Putamen (tissue), 1 donor: Measurements from ENCODE around the gene MYO15B.
"Not testable (repeated sequence)": the region's sequence is repeated elsewhere in the genome, so short reads cannot be mapped to it uniquely, and the experiment has no call there.

Source experiments
- DNase-seq: peaks from one replicate; pipeline ENCODE4 v3.0.0-alpha.2; 2016; ENCODE audit warnings: low spot score

Gene MYO15B

GRCh38 chr17:75624714-75625345 lies 37.2 kb downstream of the MYO15B start:
- DNase-seq: no peak

GRCh38 chr17:75625813-75626486 lies 38.4 kb downstream of the MYO15B start:
- no peak for DNase-seq

DNA sequence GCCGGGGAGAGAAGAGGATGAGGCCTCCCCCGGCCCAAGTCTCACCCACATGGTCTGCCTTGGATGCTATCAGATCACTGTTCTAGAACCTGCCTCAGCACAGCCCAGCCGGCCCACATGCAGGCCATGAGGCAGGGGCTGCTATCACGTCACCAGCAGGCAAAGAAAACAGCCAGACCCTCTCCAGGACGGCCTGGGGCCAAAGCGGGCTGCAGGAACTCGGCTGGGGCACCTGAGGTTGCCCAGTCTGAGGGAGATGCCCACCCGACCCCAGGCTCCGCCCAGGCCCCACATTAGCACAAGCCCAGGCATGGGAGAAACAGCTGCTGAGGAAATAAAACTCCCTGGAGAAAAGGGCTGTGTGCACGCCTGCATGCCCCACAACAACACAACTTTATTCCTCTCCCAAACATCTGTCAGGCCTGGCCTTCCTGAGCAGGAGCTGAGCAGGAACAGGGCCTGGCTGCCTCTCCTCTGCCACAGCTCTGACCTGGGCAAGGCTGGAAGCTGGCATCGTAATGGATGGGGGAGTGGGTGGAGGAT lies 39.0 kb downstream of the MYO15B start:
- DNase-seq: no peak

DNA sequence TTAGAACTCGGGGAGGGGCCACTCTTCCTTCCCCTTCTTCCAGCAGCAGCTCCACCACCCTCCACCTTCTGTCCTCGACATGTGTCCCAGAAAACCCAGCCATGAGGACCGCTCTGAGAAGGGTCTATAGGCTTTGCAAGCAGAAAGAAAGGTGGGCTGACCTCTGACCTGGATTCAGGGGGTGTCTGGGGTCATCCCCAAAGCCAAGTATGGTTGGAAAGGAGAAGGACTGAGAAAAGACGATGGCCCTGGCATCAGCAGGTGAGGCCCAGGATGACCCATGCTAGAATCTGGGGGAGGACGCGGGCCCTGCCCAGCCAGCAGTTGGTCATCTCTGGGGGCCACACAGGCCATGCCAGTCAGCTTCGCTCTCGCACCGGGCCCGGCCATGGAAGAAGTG lies 39.5 kb downstream of the MYO15B start:
- no peak for DNase-seq

GRCh38 chr17:75628425-75628824 lies 40.8 kb downstream of the MYO15B start:
- DNase-seq: no peak

- no peak for DNase-seq
Measured at GRCh38 chr17:75629157-75629556, 41.6 kb downstream of the MYO15B start.

DNA sequence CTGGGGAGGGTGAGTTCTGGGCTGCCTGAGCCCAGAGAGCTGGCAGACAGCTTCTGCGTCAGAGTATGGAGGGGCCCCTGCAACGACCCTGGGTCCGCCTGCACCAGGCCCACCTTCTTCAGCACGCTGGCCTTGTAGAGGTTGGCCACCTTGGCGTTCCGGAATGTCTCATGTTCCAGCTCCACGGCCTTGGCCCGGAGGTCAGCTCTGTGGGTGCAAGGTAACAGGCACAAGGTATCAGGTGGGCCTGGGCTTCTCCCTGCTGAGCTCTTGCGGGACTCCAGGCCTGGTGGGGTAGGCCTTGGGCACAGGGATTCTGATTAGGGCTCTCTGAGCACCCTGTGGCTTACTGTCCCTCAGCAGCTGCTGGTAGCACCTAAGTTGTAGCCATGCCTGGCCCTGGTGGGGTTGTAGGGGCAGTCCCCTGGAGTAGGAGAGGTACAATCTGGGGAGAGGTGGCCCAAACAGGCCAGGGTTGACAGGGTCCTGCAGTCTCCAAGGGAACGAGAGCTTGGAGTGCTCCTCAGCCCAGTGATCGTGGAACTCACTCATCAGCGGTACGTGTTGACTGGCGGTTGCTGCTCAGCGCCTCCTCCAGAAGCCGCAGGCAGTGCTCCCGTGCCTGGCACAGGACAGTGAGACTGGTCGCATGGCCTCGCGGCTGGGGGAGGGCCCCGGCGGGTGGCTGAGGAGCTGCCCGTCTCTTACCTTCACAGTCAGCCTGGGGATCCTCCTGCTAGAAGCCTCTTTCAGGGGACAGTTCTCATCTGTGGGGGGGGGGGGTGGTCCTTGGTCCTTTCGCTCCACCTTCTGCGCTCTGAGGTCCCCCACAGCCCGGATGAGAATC lies 42.7 kb downstream of the MYO15B start:
- DNase-seq: no peak

GRCh38 chr17:75631353-75631752 lies 43.8 kb downstream of the MYO15B start:
- DNase-seq: no peak

- DNase-seq: no peak
Measured at GRCh38 chr17:75632428-75632827, 44.8 kb downstream of the MYO15B start.

GRCh38 chr17:75632863-75633485 lies 45.4 kb downstream of the MYO15B start, which contains the start of gene SMIM5:
Gene SMIM5, plus strand, starts transcription at chr17:75633434. Its CDS starts 6,768 bp downstream, at chr17:75640202.
- DNase-seq: peak; percentile 98

- peak; percentile 82 for DNase-seq
Measured at GRCh38 chr17:75633486-75634375, 46.1 kb downstream of the MYO15B start.

DNA sequence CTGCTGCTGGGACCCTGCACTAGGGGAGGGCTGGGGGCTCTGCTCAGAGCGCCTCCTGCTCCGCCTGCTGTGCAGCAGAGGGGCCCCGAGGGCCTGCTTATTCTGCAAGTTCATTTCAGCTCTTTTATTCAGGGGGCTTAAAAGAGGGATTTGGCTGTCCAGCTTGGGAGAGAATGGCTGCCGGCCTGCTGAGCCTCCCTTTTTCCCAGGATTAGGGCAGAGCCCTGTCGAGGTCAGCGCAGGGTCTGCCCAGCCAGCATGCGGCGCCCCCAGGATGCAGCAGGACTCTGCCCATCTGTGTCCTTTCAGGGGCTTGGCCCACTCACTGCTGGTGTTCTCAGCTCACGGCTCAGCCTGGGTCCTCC lies 46.8 kb downstream of the MYO15B start:
- DNase-seq: no peak

DNA sequence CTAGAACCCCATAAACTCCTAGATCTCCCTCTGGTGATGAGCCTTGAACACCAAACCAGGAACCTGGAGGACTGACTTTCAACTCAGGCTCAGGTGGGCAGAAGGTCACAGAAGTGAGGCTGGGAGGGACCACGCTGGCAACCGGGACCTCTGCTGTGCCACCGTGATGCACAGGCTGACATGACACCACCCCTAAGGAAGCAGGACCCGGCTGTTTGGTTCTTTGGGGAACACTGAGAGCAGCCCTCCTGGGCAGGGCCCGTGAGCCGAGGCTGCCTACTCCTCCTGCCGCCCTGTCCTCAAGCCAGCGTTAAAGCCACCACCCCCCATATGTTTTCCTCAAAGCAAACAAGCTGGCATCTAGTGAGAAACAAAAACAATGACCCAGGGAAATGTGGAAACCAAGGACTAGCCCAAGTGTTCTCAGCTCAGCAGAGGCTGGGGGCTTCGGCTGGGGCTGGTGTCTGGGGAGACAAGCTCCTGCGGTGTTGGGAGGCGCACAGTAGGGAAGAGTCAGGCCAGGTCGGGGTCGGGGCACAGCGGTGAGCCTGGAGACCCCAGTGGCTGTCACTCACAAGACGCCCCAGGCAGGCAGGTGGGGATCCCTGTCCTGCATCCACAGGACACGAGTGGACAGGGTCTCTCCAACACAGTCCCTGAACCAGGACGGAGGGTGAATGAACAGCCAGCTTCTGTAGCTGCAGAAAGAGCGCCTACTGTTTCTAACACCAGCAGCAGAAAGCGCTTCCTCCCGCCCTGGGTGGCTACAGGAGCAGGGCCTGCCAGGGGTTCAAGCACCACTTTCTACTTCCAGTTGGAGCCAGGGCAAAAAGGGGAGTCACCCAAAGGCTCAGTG lies 47.4 kb downstream of the MYO15B start:
- DNase-seq: no peak

DNA sequence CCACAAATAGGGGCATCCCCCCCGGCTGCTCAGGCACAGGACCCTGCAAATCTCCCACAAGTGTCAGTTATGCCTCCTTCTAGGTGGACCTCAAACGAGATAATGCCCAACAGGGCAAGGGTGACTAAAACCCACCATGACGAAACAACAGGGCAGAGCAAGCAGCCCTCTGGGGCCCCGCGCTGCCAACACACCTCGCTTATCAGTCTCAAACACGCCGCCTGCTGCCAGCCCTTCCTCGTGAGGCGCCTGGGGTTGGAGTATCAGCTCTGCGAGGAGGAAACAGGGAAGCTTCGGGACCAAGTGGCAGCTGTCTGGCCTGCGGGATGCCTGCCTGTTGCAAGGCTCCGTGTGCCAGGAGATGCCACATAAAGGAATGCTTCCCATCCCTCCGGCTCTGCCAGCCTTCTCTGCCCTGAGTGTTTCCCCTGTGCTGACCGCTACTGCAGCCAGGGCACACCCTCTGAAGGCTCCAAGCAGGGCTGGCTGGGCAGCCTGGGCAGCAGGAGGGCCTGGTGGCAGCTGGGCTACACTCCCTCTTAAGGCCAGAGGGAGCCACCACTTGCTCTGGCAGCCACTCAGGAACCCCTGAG lies 48.1 kb downstream of the MYO15B start:
- no peak for DNase-seq

DNA sequence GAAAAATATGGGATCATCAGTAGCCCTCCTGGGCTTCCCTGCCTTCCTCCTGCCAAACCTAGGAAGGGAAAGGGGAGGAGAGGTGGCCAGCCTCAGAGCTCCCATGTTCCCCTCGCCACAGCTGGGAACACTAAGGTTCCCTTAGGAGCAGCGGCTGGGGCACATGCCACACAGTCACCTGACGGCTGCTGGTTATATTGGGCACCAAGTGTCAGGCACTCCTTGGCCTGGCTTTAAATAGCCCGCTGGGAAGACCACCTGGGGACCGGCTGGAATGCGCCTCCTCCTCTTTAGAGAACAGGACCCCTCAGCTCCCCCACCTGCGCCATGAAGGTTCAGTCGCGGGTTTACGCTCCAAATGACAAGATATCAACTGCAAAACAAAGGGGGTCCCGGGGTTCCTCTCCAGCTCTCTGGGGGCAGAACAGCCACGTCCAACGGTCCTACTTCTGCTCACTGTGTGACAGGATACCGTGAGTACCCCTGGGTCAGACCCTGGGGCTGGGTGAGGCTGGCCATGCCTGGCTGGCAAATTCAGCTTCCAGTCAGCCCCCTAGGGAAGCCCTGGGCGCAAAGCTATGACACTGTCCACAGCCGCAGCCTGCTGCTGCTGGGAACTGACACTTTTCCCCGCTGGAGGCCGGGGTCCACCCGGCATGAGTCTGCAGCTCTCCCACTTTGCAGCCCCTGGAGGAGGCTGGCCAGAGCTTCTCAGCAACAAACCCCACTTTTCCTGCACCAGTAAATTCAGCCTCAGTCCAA lies 49.0 kb downstream of the MYO15B start:
- no peak for DNase-seq

DNA sequence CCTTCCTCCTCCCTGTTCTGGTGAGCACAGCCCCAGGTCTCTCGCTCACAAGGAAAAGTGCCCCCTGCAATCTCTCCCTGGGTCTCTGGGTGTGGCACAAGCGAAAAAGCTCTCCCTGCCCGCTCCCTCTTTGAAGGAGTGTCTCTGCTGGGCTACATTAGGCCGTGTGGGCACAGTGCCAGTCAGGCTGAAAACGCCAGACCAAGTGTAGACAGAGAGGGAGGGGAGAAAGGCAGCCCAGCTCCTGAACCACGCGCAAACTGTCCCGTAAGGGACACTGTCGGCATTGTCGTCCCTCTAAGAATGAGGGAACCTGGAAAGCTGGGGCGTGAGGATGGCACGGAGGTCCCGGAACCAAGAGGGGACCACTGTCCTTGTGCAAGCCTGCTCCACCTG lies 49.5 kb downstream of the MYO15B start:
- DNase-seq: no peak

DNA sequence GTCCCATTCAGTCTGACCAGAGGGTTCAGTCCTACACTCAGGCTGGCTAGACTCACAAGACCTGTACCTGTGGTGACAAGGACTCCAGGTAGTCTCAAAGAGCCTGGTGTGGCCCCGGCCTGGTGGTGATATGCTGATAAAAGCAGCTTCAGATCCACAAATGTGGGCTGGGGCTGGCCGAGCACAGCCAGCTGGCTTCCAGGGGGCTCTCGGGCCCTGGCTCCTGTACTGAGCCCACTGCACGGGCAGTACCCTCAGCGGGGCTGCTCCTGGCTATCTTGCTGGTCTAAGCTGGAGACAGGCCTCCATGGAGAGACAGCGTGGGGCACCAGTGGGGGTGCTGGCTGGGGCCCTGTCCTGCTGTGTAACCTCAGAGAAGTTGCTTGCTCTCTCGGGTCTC lies 50.0 kb downstream of the MYO15B start:
- no peak for DNase-seq

DNA sequence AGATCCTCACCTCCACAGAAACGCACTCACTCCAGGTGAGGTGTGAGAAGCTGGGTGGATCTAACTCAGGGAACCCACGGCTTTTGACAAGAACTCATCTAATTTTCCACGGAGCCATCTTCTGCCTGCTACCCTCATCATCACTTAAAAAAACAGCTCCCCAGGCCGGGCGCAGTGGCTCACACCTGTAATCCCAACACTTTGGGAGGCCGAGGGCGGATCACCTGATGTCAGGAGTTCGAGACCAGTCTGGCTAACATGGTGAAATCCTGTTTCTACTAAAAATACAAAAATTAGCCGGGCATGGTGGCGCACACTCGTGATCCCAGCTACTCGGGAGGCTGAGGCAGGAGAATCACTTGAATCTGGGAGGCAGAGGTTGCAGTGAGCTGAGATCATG lies 50.4 kb downstream of the MYO15B start:
- DNase-seq: not testable (repeated sequence)

GRCh38 chr17:75638893-75639292 lies 51.3 kb downstream of the MYO15B start:
- no peak for DNase-seq
